Cortex of kidney (tissue), 1 donor: ENCODE data around the gene SYNJ1.
"Not testable (repeated sequence)": the region's sequence is repeated elsewhere in the genome, so short reads cannot be mapped to it uniquely, and the experiment has no call there.

Experiments used
- DNase-seq: peaks from one replicate; lab custom pipeline; 2025; lab: John Stamatoyannopoulos, UW

Gene SYNJ1

GRCh38 chr21:32727687-32728455 lies at the start of gene SYNJ1:
Gene SYNJ1, minus strand, starts transcription at chr21:32728013. Its CDS starts 1,118 bp downstream, at chr21:32726895.
- peak; percentile 61 for DNase-seq

GRCh38 chr21:32777269-32777668 lies 49.5 kb upstream of the SYNJ1 start:
- no peak for DNase-seq

GRCh38 chr21:32776743-32777142 lies 48.9 kb upstream of the SYNJ1 start:
- no peak for DNase-seq

GRCh38 chr21:32773048-32773344 lies 45.2 kb upstream of the SYNJ1 start:
- DNase-seq: not testable (repeated sequence)

GRCh38 chr21:32772281-32773047 lies 44.7 kb upstream of the SYNJ1 start:
- DNase-seq: no peak

- DNase-seq: no peak
Measured at GRCh38 chr21:32770871-32771523, 43.2 kb upstream of the SYNJ1 start.

GRCh38 chr21:32768530-32768929 lies 40.7 kb upstream of the SYNJ1 start:
- DNase-seq: no peak

GRCh38 chr21:32765058-32765457 lies 37.2 kb upstream of the SYNJ1 start:
- DNase-seq: no peak

- DNase-seq: no peak
Measured at GRCh38 chr21:32764186-32764585, 36.4 kb upstream of the SYNJ1 start.

- no peak for DNase-seq
Measured at GRCh38 chr21:32757804-32758203, 30.0 kb upstream of the SYNJ1 start.

GRCh38 chr21:32756096-32756495 lies 28.3 kb upstream of the SYNJ1 start:
- no peak for DNase-seq

GRCh38 chr21:32753818-32754585 lies 26.2 kb upstream of the SYNJ1 start:
- DNase-seq: no peak

GRCh38 chr21:32750405-32750804 lies 22.6 kb upstream of the SYNJ1 start:
- no peak for DNase-seq

- DNase-seq: no peak
Measured at GRCh38 chr21:32749662-32750061, 21.8 kb upstream of the SYNJ1 start.

- no peak for DNase-seq
Measured at GRCh38 chr21:32748529-32748928, 20.7 kb upstream of the SYNJ1 start.

GRCh38 chr21:32747396-32747795 lies 19.6 kb upstream of the SYNJ1 start:
- DNase-seq: no peak

GRCh38 chr21:32746711-32747110 lies 18.9 kb upstream of the SYNJ1 start:
- not testable (repeated sequence) for DNase-seq

- no peak for DNase-seq
Measured at GRCh38 chr21:32742396-32742795, 14.6 kb upstream of the SYNJ1 start.

- no peak for DNase-seq
Measured at GRCh38 chr21:32741336-32741735, 13.5 kb upstream of the SYNJ1 start.

GRCh38 chr21:32739946-32740345 lies 12.1 kb upstream of the SYNJ1 start:
- no peak for DNase-seq

- not testable (repeated sequence) for DNase-seq
Measured at GRCh38 chr21:32736083-32736482, 8.3 kb upstream of the SYNJ1 start.

GRCh38 chr21:32735524-32735923 lies 7.7 kb upstream of the SYNJ1 start:
- DNase-seq: no peak
